GM19023 (cell line): ENCODE results near the gene PALM.
"Not testable (repeated sequence)": the region's sequence is repeated elsewhere in the genome, so short reads cannot be mapped to it uniquely, and the experiment has no call there.

Source experiments
- ATAC-seq: cut with Tn5 transposase; IDR thresholded peaks from one replicate; pipeline ENCODE4 v1.9.1; 2021; ENCODE audit warnings: mild to moderate bottlenecking, moderate library complexity; ENCODE audit not compliant: unreplicated experiment

PALM gene

GRCh38 chr19:708154-709143 is at the start of gene PALM:
Gene PALM, plus strand, starts transcription at chr19:708935. Its CDS starts 212 bp downstream, at chr19:709147.
- no peak for ATAC-seq

DNA sequence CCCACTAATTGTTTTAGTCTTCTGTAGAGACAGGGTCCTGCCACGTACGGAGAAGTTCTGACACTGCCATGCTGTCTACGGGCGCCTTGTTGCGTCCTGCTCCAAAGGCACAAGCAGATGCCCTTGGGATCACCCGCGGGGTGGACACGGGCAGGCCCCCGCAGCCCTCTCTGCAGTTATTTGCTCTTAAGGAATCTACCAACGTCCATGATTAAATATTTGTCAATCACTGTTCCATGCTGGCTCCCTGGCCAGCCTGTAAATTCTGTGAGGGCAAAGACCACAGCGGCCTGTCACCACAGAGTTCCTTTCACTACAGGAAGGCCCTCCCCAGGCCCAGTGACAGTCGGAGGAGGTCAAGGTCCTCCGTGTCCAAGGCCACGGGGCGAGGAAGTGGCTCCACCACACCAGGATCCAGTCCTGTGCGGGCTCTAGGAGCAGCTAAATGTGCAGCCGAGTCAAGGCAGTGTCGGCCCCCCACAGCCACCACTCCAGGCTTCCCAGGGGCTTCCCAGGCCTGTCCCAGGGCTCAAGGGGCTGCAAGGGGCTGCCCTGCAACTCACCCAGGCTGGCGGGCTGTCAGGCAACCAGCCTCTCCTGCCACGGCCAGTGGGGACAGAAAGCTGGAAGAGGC is 47.8 kb upstream of the PALM start:
- ATAC-seq: no peak

- ATAC-seq: no peak
These were observed 47.1 kb upstream of the PALM start for GRCh38 chr19:661427-662196.

DNA sequence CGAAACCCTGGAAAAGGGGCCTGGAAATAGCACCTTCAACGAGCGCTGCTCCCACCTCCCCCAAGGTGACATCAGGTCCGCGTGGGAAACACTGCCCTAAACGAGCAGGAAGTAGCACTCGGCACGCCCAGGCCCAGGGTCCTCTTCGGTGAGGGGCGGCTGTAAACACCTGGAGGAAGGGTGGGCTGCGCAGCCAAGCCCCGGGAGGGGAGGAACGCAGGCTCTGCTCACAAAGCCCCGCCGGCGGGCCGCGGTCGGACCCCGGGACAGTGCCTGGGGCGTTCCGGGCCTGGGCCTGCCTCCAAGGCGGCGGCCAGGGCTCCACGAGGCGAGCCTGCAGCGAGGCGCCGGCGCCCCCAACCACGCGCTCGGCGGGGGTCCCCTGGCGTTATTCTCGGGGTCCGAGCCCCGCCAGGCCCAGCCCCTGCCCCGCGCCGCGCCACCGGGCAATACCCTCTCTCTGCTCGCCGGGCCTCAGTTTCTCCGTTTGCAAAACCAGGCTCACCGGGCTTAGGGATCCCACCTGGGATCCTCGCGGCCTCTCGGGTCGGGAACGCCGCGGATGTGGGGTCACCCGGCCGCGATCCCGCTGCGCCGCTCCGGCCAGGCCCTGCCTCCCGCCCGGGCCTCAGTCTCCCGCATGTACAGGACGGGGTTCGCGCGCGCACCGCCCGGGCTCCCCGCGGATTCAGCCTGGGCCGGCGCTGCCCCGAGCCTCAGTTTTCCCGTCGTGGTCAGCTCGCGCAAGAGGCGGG is 46.4 kb upstream of the PALM start:
- ATAC-seq: peak; percentile 6

DNA sequence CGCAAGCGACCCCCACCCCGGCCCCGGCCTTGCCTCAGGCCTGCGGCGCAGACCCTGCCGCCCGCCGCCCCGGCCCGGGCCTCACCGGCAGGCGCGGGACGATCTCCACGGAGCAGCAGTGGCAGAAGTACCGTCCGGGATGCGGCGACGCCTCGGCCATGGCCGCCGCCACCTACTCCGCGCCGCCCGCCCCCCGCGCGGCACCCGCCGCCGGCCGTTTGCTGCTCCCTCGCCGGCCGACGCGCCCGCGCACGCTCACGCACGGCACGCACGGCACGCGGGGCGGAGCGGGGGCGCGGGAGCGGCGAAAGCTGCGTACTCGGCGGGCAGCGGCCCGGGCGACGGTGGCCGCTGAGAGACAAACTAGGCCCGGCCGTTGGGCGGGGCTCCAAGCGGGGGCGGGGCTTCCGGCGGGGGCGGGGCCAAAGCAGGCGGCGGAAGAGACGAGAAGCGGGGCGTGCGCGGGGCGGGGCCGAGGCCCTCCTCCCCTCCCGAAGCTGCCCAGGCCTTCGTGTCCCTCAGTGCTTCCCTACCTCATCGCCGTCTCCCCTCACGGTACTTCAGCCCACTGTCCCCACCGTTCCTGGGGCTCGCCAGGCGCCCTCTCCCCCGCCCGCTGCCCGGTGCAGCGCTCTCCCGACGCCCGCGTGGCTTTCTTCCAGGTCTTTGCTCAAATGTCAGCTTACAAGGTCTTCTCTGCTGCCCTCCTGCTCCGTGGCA is 45.6 kb upstream of the PALM start, which contains the start of gene RNF126:
Gene RNF126 (minus strand): TSS at position 253 of the 720 bp plus-strand sequence. CDS start 93 bp downstream, at position 160.
- peak; percentile 60 for ATAC-seq

DNA sequence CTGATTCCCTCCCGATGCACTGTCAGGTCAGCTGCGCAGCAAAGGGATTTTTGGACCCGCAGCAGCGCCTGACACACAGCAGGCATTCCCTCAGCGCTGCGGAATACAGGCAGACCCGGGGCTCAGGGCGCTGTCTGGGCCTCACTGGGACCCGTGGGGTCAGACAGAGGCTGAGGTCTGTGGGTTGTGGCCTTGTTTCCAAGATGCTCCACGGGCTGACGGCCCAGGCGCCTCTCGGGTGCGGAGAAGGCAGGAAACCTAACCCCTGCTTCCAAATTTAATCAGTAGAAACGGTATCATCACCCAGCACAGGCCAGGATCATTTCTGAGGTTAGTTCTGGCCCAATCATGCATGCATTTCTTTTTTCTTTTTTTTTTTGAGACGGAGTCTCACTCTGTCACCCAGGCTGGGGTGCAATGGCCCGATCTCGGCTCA is 45.0 kb upstream of the PALM start:
- no peak for ATAC-seq

DNA sequence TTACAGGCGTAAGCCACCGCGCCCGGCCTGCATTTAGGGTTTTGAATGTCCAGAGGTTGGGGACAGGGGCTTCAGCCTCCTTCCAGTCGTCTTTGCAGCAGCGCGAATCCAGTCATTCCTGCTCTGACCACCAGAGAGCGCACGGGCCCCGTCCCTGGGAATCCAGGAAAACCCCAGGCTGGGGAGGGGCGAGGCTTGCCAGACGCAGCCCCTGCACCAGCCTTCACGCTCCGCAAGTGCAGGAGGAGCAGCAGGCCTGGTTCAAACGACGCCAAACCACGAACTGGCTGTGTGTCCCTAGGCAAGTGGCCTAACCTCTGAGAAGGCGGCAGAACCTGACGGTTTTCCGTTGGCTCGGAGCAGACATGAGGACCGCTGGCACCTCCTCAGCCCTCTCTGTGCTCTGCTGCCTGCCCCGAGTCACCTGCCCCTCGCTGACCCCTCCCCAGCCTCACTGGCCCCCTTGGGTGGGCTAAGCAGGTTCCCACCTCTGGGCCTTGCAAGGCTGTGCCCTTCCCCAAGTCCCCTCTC is 43.8 kb upstream of the PALM start:
- no peak for ATAC-seq

GRCh38 chr19:666985-667573 is 41.7 kb upstream of the PALM start:
- not testable (repeated sequence) for ATAC-seq

DNA sequence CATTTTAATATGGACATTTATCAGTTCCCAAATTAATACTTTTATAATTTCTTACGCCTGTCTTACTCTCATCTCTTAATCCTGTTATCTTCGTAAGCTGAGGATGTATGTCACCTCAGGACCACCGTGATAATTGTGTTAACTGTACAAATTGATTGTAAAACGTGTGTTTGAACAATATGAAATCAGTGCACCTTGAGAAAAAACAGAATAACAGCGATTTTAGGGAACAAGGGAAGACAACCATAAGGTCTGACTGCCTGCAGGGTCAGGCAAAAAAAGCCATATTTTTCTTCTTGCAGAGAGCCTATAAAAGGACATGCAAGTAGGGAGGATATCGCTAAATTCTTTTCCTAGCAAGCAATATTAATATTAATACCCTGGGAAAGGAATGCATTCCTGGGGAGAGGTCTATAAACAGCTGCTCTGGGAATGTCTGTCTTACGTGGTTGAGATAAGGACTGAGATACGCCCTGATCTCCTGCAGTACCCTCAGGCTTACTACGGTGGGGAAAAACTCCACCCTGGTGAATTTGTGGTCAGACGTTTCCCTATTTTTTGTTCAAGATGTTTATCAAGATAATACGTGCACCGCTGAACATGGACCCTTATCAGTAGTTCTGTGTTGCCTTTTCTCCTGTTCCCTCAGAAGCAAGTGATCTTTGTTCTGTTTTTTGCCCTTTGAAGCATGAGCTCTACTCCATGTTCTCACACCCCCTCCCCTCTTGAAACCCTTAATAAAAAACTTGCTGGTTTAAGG is 39.9 kb upstream of the PALM start:
- ATAC-seq: not testable (repeated sequence)

GRCh38 chr19:670609-671075 is 38.1 kb upstream of the PALM start:
- no peak for ATAC-seq

GRCh38 chr19:674282-675151 is 34.2 kb upstream of the PALM start:
- ATAC-seq: no peak

DNA sequence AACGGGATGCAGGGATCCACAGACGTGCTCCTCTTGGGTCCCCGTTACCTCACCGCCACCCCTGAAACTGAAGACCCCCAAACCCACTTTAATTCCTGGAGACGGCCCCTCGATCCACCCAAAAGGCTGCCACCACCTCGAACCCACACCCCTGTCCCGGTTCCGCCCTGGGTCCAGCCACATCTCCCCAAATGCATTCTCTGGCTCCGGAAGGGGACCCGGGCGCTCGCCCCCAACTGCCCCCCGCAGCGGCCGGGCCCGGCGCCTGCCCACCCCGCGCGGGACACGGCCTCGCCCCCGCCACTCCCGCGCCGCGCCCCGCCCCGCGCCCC is 32.8 kb upstream of the PALM start:
- no peak for ATAC-seq

- ATAC-seq: no peak
These were observed 32.2 kb upstream of the PALM start, which contains the start of gene FSTL3 for GRCh38 chr19:676339-677105. Gene FSTL3, plus strand, starts transcription at chr19:676392. Its CDS starts 32 bp downstream, at chr19:676424.

DNA sequence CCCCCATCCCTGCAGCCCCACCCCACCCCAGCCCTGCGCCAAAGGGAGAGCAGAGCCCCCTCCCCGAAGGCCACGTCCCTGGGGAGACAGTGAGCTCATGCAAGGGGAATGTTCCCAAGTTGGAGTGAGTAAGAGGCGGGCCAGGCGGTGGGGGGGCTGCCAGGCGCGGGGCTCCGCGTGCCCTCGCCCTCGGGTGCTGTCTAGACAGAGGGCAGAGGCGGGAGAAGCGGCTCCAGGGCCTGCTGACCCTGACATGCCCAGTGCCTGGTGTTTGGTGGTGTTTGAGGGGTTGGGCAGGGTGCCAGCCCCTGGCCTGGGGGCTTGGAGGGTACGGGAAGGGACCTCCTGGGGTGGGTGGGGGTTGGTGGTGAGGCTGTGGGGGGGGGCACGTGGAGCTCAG is 31.5 kb upstream of the PALM start:
- ATAC-seq: no peak

DNA sequence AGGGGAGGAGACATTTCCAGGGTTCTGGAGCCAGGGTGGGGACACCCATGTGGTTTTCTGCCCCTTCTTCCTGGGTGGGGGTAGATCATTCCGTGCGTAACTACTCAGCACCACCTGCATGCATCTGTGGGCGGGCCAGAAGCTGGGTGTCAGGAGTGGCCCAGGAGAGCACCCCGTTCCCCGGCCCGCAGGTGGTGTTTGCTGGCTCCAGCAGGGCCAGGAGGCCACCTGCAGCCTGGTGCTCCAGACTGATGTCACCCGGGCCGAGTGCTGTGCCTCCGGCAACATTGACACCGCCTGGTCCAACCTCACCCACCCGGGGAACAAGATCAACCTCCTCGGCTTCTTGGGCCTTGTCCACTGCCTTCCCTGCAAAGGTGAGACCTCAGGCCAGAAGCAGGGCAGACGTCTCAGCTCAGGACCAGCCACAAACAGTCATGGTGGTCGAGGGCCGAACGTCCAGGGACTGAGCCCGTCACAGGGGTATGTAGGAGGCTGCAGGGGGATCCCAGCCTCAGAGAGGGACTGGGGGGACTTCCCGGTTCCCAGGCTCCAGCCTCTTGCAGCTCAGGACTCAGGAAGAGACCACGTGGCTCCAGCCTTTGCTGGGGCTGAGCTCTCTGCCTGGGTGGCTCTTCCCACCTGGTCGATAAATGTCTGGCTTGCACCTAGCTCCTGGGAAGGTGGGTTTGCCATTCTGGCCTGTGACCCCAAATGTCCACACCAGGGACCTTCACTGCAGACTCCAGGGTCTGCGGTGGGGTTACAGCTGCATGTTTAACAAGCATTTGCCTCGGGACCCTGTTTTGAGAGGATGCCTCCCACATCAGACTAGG is 30.9 kb upstream of the PALM start:
- ATAC-seq: no peak
